Activated naive CD8-positive, alpha-beta T cell treated with anti-CD3 and anti-CD28 coated beads, Interleukin-2, amount 50 U/mL, for 24 hours (primary cell): Measurements from ENCODE around the gene RBBP8.

Experiments used
- ATAC-seq: fragments of 150-1000 bp; cut with Tn5 transposase; one replicate; pipeline ENCODE4 v1.10.0; 2021
- DNase-seq: peaks from one replicate; pipeline ENCODE4 v3.0.0; 2021
- H3K27ac Mint-ChIP-seq: one replicate; pipeline ENCODE4 v1.8.0; 2021; ENCODE audit warnings: mild to moderate bottlenecking, mixed read lengths
- H3K27me3 Mint-ChIP-seq: one replicate; pipeline ENCODE4 v1.8.0; 2021; ENCODE audit warnings: mixed read lengths
- H3K36me3 Mint-ChIP-seq: one replicate; pipeline ENCODE4 v1.8.0; 2021; ENCODE audit warnings: low read depth, mixed read lengths
- H3K4me1 Mint-ChIP-seq: one replicate; pipeline ENCODE4 v1.8.0; 2021; ENCODE audit warnings: mixed read lengths
- H3K4me3 Mint-ChIP-seq: one replicate; pipeline ENCODE4 v1.8.0; 2021; ENCODE audit warnings: mild to moderate bottlenecking, moderate library complexity, mixed read lengths
- H3K9me3 Mint-ChIP-seq: one replicate; pipeline ENCODE4 v1.8.0; 2021; ENCODE audit warnings: mixed read lengths

Gene RBBP8

GRCh38 chr18:23053776-23054457 is 120.8 kb downstream of the RBBP8 start:
- DNase-seq = no peak
- H3K9me3 Mint-ChIP-seq = no peaks in the 10 kb centered on the region
- H3K36me3 Mint-ChIP-seq = no peaks in the 10 kb centered on the region
- H3K4me3 Mint-ChIP-seq = no peak overlapping the region
- H3K4me1 Mint-ChIP-seq = peaks cover 12% of the 10 kb centered on the region
- H3K27ac Mint-ChIP-seq = no peak overlapping the region
- no peak for ATAC-seq
- no peaks in the 10 kb centered on the region for H3K27me3 Mint-ChIP-seq

GRCh38 chr18:23054553-23054952 is 121.4 kb downstream of the RBBP8 start:
- Mint-ChIP-seq H3K4me1 (peaks cover 9% of the 10 kb centered on the region), H3K27ac (no peak overlapping the region), H3K36me3 (no peaks in the 10 kb centered on the region), H3K9me3 (no peaks in the 10 kb centered on the region), H3K27me3 (no peaks in the 10 kb centered on the region), H3K4me3 (no peak overlapping the region)
- ATAC-seq (no peak), DNase-seq (no peak)

GRCh38 chr18:23056315-23056714 is 123.2 kb downstream of the RBBP8 start:
- no peaks in the 10 kb centered on the region for H3K36me3 Mint-ChIP-seq
- no peak for ATAC-seq
- H3K9me3 Mint-ChIP-seq = no peaks in the 10 kb centered on the region
- H3K27me3 Mint-ChIP-seq = no peaks in the 10 kb centered on the region
- no peaks in the 10 kb centered on the region for H3K4me1 Mint-ChIP-seq
- no peak for DNase-seq
- H3K4me3 Mint-ChIP-seq = no peak overlapping the region
- no peak overlapping the region for H3K27ac Mint-ChIP-seq

GRCh38 chr18:23057096-23057495 is 124.0 kb downstream of the RBBP8 start:
- H3K27ac Mint-ChIP-seq = no peak overlapping the region
- H3K4me3 Mint-ChIP-seq = no peak overlapping the region
- H3K4me1 Mint-ChIP-seq = no peaks in the 10 kb centered on the region
- ATAC-seq = no peak
- DNase-seq = no peak
- no peaks in the 10 kb centered on the region for H3K36me3 Mint-ChIP-seq
- H3K9me3 Mint-ChIP-seq = no peaks in the 10 kb centered on the region
- H3K27me3 Mint-ChIP-seq = no peaks in the 10 kb centered on the region

- no peaks in the 10 kb centered on the region for H3K27me3 Mint-ChIP-seq
- H3K4me3 Mint-ChIP-seq = no peak overlapping the region
- DNase-seq (no peak), ATAC-seq (no peak)
- no peak overlapping the region for H3K27ac Mint-ChIP-seq
- no peaks in the 10 kb centered on the region for H3K36me3 Mint-ChIP-seq
- peaks cover 6% of the 10 kb centered on the region for H3K9me3 Mint-ChIP-seq
- no peaks in the 10 kb centered on the region for H3K4me1 Mint-ChIP-seq
Measured at GRCh38 chr18:23058746-23059415, 125.8 kb downstream of the RBBP8 start.

- H3K27ac Mint-ChIP-seq = no peak overlapping the region
- H3K4me3 Mint-ChIP-seq = no peak overlapping the region
- H3K36me3 Mint-ChIP-seq = no peaks in the 10 kb centered on the region
- H3K27me3 Mint-ChIP-seq = no peaks in the 10 kb centered on the region
- peaks cover 6% of the 10 kb centered on the region for H3K9me3 Mint-ChIP-seq
- DNase-seq = no peak
- H3K4me1 Mint-ChIP-seq = no peaks in the 10 kb centered on the region
- no peak for ATAC-seq
Measured at GRCh38 chr18:23059541-23060465, 126.7 kb downstream of the RBBP8 start.

GRCh38 chr18:23062011-23062410 is 128.9 kb downstream of the RBBP8 start:
- Mint-ChIP-seq H3K4me1 (peaks cover under 1% of the 10 kb centered on the region), H3K4me3 (no peak overlapping the region), H3K27ac (no peak overlapping the region), H3K27me3 (no peaks in the 10 kb centered on the region), H3K36me3 (no peaks in the 10 kb centered on the region), H3K9me3 (peaks cover 6% of the 10 kb centered on the region)
- no peak for ATAC-seq
- no peak for DNase-seq

- Mint-ChIP-seq H3K36me3 (no peaks in the 10 kb centered on the region), H3K27ac (no peak overlapping the region), H3K27me3 (no peaks in the 10 kb centered on the region), H3K4me1 (peaks cover 7% of the 10 kb centered on the region), H3K4me3 (no peak overlapping the region), H3K9me3 (peaks cover 6% of the 10 kb centered on the region)
- DNase-seq (no peak), ATAC-seq (no peak)
Measured at GRCh38 chr18:23063502-23063901, 130.4 kb downstream of the RBBP8 start.

GRCh38 chr18:23065234-23065806 is 132.2 kb downstream of the RBBP8 start:
- H3K36me3 Mint-ChIP-seq = no peaks in the 10 kb centered on the region
- no peaks in the 10 kb centered on the region for H3K27me3 Mint-ChIP-seq
- peaks cover 17% of the 10 kb centered on the region for H3K4me1 Mint-ChIP-seq
- H3K9me3 Mint-ChIP-seq = peaks cover 6% of the 10 kb centered on the region
- no peak for DNase-seq
- H3K27ac Mint-ChIP-seq = no peak overlapping the region
- ATAC-seq = no peak
- H3K4me3 Mint-ChIP-seq = no peak overlapping the region

- DNase-seq = no peak
- Mint-ChIP-seq H3K36me3 (no peaks in the 10 kb centered on the region), H3K4me1 (peaks cover 23% of the 10 kb centered on the region), H3K27me3 (no peaks in the 10 kb centered on the region), H3K27ac (no peak overlapping the region), H3K4me3 (no peak overlapping the region), H3K9me3 (peaks cover 6% of the 10 kb centered on the region)
- no peak for ATAC-seq
Measured at GRCh38 chr18:23066060-23066459, 132.9 kb downstream of the RBBP8 start.

GRCh38 chr18:23066504-23067039 is 133.4 kb downstream of the RBBP8 start:
- Mint-ChIP-seq H3K27me3 (no peaks in the 10 kb centered on the region), H3K36me3 (no peaks in the 10 kb centered on the region), H3K9me3 (peaks cover 6% of the 10 kb centered on the region), H3K4me3 (no peak overlapping the region), H3K4me1 (peaks cover 28% of the 10 kb centered on the region), H3K27ac (no peak overlapping the region)
- ATAC-seq (no peak), DNase-seq (no peak)

GRCh38 chr18:23067236-23067635 is 134.1 kb downstream of the RBBP8 start:
- ATAC-seq = no peak
- H3K36me3 Mint-ChIP-seq = no peaks in the 10 kb centered on the region
- H3K4me3 Mint-ChIP-seq = no peak overlapping the region
- H3K9me3 Mint-ChIP-seq = peaks cover 6% of the 10 kb centered on the region
- peaks cover 34% of the 10 kb centered on the region for H3K4me1 Mint-ChIP-seq
- DNase-seq = no peak
- no peak overlapping the region for H3K27ac Mint-ChIP-seq
- no peaks in the 10 kb centered on the region for H3K27me3 Mint-ChIP-seq

GRCh38 chr18:23068011-23068410 is 134.9 kb downstream of the RBBP8 start:
- no peak overlapping the region for H3K4me3 Mint-ChIP-seq
- no peak overlapping the region for H3K27ac Mint-ChIP-seq
- ATAC-seq (no peak), DNase-seq (no peak)
- H3K9me3 Mint-ChIP-seq = peaks cover 6% of the 10 kb centered on the region
- H3K4me1 Mint-ChIP-seq = peaks cover 40% of the 10 kb centered on the region
- H3K36me3 Mint-ChIP-seq = no peaks in the 10 kb centered on the region
- no peaks in the 10 kb centered on the region for H3K27me3 Mint-ChIP-seq

GRCh38 chr18:23068570-23069310 is 135.6 kb downstream of the RBBP8 start:
- ATAC-seq = no peak
- no peak for DNase-seq
- Mint-ChIP-seq H3K36me3 (no peaks in the 10 kb centered on the region), H3K27ac (no peak overlapping the region), H3K27me3 (no peaks in the 10 kb centered on the region), H3K4me1 (peaks cover 41% of the 10 kb centered on the region), H3K4me3 (no peak overlapping the region), H3K9me3 (no peaks in the 10 kb centered on the region)
